ENCODE results near the gene TRIP12.

- no peak for TF ChIP-seq CTCF (IDR thresholded peaks at IDR 0.05; ENCODE audit: low read depth, low read length)
- TF ChIP-seq EZH2phosphoT487 (IDR thresholded peaks at IDR 0.05; ENCODE audit: low read depth), result no peak
Observed at GRCh38 chr2:229860334-229860733, 61.5 kb downstream of the TRIP12 start.

Data from OCI-LY3 (cell line).